HG03432 (cell line): ENCODE data around the gene TMEM101.
"Not testable (repeated sequence)": the region's sequence is repeated elsewhere in the genome, so short reads cannot be mapped to it uniquely, and the experiment has no call there.

Experiments used
- ATAC-seq: cut with Tn5 transposase; IDR thresholded peaks from one replicate; pipeline ENCODE4 v1.9.1; 2021; ENCODE audit warnings: mild to moderate bottlenecking, moderate library complexity; ENCODE audit not compliant: unreplicated experiment

Gene TMEM101

GRCh38 chr17:44024271-44024663 lies 9.5 kb upstream of the TMEM101 start:
- ATAC-seq = no peak

GRCh38 chr17:44023545-44024270 lies 8.9 kb upstream of the TMEM101 start:
- no peak for ATAC-seq

GRCh38 chr17:44022246-44022645 lies 7.5 kb upstream of the TMEM101 start:
- ATAC-seq = no peak

- not testable (repeated sequence) for ATAC-seq
Measured at GRCh38 chr17:44021227-44021626, 6.5 kb upstream of the TMEM101 start.

- no peak for ATAC-seq
Measured at GRCh38 chr17:44014133-44014436, 678 bp downstream of the TMEM101 start.

GRCh38 chr17:44012874-44013273 lies 1.9 kb downstream of the TMEM101 start:
- no peak for ATAC-seq

- ATAC-seq = no peak
Measured at GRCh38 chr17:44012391-44012790, 2.4 kb downstream of the TMEM101 start.

GRCh38 chr17:44011876-44012275 lies 2.9 kb downstream of the TMEM101 start:
- no peak for ATAC-seq

- ATAC-seq = no peak
Measured at GRCh38 chr17:44010966-44011647, 3.7 kb downstream of the TMEM101 start.

- ATAC-seq = no peak
Measured at GRCh38 chr17:44008205-44008909, 6.4 kb downstream of the TMEM101 start.

GRCh38 chr17:44007346-44008204 lies 7.2 kb downstream of the TMEM101 start:
- no peak for ATAC-seq

GRCh38 chr17:44006598-44007345 lies 8.0 kb downstream of the TMEM101 start:
- ATAC-seq = peak; percentile 58

- no peak for ATAC-seq
Measured at GRCh38 chr17:44006272-44006597, 8.5 kb downstream of the TMEM101 start.

GRCh38 chr17:44005527-44006271 lies 9.1 kb downstream of the TMEM101 start:
- no peak for ATAC-seq

- no peak for ATAC-seq
Measured at GRCh38 chr17:44004761-44005526, 9.8 kb downstream of the TMEM101 start.

GRCh38 chr17:44004077-44004760 lies 10.5 kb downstream of the TMEM101 start, which contains the start of gene NAGS:
NAGS (plus strand) TSS chr17:44004622; CDS start chr17:44004664, 42 bp downstream.
- no peak for ATAC-seq

- ATAC-seq = no peak
Measured at GRCh38 chr17:44002141-44002848, 12.5 kb downstream of the TMEM101 start.

- no peak for ATAC-seq
Measured at GRCh38 chr17:44001461-44001920, 13.3 kb downstream of the TMEM101 start.
